NT2/D1 (cell line): ENCODE data around the gene BAZ2B.

Source experiments
- YY1 ChIP-seq: IDR thresholded peaks from 2 replicates; pipeline ENCODE4 v1.6.1; 2011; ENCODE audit not compliant: insufficient read length, insufficient read depth
- ZNF274 ChIP-seq: IDR thresholded peaks from 2 replicates; pipeline ENCODE4 v1.6.1; 2011; ENCODE audit warnings: mild to moderate bottlenecking, low read depth, low read length

DNA sequence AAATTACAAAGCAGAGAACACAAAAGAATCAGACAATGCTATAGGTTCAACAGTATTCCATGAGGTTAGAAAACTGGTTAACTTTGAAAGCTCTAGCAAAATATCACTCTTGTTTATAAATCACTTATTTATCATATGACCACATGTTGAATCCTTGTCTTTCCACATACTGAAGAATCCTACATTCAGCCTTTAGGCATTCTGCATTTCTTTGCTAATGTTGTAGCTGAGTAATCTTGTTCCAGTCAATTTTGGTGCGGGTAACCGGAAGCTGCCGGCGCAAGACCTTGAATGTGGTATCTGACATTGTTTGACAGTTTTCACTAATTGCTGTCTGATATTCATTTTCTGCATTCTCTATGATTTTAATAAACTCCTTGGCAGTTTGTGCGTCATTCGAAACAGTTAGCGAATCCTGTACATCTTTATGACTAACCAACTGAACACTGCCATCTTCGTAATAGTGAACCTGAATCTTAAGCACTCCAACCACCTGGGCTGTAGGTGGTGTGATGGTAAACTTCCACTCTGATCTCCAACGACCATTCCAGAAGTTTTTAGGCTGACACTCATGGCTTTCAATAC lies 154.1 kb downstream of the BAZ2B start:
- TF ChIP-seq YY1, result no peak
- TF ChIP-seq ZNF274, result no peak
